Measurements from ENCODE around the gene TRIM31. TPM values are rescaled to one million over a fixed set of nuclear protein-coding genes. Genes with fewer than 3 reads are reported as not detected.
A peak's percentile ranks its signal among the peaks of the same experiment; 100 is the strongest.

The TRIM31 gene
- total RNA-seq, 4 donors from 2014 or later, result not detected

DNA sequence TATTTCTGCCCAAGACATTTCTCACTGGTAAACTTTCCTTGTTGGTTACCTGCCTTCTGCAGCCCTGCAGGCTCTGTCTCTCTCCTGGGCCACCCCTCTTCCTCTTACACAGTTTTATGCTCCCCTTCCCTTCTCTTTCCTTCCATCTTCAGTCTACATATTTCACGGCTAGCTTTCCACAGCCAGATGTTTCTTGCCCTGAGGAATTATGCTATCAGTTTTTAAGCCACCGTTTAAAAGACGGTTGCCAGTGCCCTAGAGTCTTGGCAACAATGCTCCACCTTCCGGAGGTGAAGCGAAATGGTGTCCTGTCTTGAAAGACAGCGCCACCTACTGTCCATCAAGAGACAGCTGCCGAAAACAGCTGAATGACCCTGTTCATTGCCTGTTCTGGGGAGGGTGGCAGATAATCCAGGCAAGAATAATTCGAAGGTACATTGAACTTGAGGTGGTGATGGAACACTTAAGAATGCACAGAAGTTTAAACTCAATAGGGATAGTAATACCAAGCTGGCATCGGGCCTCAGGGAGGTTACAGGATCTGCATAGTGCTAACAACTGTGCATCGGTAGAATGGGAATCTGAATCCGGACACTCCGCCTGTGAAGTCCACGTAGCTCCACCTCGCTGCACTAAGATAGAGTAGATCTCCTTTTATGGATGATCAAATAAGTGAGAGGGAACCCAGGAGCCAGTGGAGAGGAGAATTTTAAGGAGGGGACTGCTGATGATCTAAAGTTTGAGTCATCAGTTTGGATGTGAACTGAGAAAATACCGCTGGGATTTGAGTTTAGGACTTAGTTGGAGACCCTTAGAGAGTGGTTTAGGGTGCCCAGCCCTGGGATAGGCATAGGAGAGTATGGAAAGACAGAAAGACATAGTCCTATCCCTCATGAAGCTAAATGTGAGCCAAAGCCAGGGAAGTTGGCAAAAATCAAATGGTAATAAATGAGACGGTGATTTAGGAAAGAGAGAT lies 18.3 kb upstream of the TRIM31 start:
- Histone ChIP-seq H3K27ac (no peak overlapping the region), H3K27me3 (peaks cover 0 to 91% of the 10 kb centered on the region in 2 donors), H3K36me3 (no peaks in the 10 kb centered on the region), H3K9me3 (no peaks in the 10 kb centered on the region), H3K4me1 (peaks cover 0 to 20% (median 4%) of the 10 kb centered on the region in 4 donors), H3K4me3 (no peak overlapping the region)
- WGBS, 2 donors, result 30 to 34% methylated on average over 16 of the region's 16 CpGs
- DNase-seq (ENCODE audit: low spot score in 2 of 2), result peak in 1 of 2 donors; percentile 61
- TF ChIP-seq CTCF (IDR thresholded peaks at IDR 0.05) (peak; percentile 89 to 97 (median 91)), EP300 (IDR thresholded peaks at IDR 0.05) (peak in 1 of 2 donors; percentile 15), POLR2A (IDR thresholded peaks at IDR 0.05) (no peak)

DNA sequence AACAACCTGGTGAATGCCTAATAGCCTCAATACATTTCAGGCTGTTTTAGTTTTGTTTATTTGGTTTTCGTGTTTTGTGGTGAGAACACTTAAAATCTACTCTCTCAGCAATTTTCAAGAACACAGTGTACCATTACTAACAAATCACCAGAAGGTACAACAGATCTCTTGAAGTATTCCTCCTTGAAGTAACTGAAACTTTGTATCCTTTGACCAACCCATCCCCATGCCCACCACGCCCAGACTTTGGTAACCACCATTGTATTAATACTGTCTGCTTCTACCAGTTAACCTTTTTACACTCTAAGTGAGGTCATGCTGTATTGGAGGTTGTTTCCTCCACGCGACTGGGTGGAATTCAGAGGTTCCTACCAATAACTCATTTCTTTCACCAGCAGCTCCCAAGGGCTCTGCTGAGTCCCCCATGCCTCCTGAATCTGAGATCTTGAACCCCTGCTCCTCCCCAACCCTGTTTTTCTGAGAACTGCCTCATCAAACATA lies 17.3 kb upstream of the TRIM31 start:
- no peak for DNase-seq (ENCODE audit: low spot score in 2 of 2)
- TF ChIP-seq POLR2A (IDR thresholded peaks at IDR 0.05) (no peak), CTCF (IDR thresholded peaks at IDR 0.05) (no peak), EP300 (IDR thresholded peaks at IDR 0.05) (no peak)
- Histone ChIP-seq H3K4me3 (no peak overlapping the region), H3K27me3 (peaks cover 0 to 93% of the 10 kb centered on the region in 2 donors), H3K27ac (no peak overlapping the region), H3K36me3 (no peaks in the 10 kb centered on the region), H3K4me1 (peaks cover 0 to 20% (median 4%) of the 10 kb centered on the region in 4 donors), H3K9me3 (no peaks in the 10 kb centered on the region)
- 62 to 65% methylated on average over 4 of the region's 4 CpGs for WGBS, 2 donors

DNA sequence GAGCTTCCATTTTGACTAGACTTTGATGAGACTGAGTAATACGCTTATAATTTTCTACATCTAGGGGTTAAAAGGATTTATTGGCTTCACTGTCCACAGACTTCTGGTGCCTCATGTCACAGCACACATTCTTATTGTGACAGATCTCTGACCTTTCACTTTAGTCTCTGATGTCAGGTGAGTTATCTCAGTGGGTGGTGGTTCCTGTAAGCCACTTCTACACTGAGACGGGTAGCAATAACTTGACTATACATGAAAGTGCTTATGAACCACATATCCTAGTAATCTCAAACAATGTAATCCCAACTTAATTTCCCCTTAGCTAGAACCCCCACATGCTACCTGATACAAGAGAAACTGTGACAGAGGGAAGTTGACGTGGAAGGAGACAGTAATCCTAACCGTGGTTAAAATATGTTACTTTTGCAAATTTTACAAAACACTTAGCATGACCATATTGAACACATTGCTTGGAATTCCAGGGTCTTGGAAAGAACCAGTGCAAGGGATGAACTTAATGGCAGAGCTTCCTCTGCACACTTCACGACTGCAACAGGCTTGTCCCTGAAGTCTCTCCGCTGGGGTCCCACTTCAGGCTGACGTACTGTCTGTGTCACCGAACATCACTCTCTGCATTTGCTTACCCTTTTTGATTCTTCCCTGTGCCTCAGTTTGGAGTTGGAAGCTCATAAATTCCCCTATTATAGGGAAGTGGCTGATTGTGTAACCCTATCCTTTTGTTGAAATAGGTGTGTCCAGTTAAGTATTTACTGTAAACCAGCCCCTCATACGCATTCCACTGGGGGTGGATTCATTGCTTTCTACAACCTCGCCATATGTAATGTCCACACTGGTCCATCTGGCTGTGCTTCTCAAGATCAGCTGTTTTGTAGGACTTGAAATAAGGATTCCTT lies 16.6 kb upstream of the TRIM31 start:
- no peaks in the 10 kb centered on the region for H3K36me3 ChIP-seq
- H3K4me3 ChIP-seq, result no peak overlapping the region
- H3K4me1 ChIP-seq, result peaks cover 0 to 20% (median 4%) of the 10 kb centered on the region in 4 donors
- TF ChIP-seq CTCF (IDR thresholded peaks at IDR 0.05) (no peak), POLR2A (IDR thresholded peaks at IDR 0.05) (no peak), EP300 (IDR thresholded peaks at IDR 0.05) (no peak)
- H3K27me3 ChIP-seq, result peaks cover 0 to 87% of the 10 kb centered on the region in 2 donors
- H3K9me3 ChIP-seq, result no peaks in the 10 kb centered on the region
- H3K27ac ChIP-seq, result no peak overlapping the region
- WGBS, 2 donors, result 68 to 74% methylated on average over 10 of the region's 10 CpGs
- DNase-seq (ENCODE audit: low spot score in 2 of 2), result no peak

DNA sequence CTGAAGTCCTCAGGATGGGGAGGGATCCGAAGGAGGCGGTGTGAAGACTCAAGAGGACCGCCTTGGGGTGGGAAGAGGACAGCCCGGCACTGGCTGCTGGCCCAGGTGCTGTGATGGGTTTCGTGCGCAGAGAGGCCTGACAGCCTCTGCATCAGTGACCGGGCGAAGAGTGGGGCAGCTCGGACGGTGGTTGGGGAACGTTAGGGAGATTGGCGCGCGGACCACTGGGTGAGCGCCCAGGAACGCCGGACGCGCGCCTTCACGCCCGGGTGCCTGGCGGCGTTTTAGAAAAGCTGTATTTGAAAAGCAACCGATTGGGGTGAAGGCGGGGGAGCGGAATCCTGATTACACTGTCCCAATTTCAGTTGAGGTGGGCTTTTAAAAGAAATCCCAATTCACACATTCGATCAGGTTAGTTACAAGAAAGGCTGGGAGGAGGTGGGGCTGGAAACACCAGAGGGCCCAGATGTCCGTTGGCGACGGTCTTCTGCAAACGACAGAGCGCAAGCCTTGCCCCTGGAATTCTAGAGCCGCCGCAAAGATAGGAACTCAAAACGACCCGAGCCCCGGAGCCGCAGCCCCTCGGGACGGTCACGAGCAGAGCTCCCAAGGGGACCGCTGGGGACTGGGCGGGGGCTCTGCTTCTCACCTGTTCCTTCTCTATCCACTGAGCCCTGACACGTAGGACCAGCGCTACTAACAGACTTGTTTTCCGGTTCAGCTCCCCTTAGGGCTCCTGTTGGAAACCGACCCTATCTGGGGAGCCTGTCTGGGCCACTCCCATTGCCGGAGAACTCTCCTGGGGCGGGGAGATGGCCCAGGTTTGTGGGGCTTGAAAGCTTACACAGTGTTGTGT lies 14.6 kb upstream of the TRIM31 start:
- H3K27ac ChIP-seq, result no peak overlapping the region
- no peak overlapping the region for H3K4me3 ChIP-seq
- WGBS, 2 donors, result 10 to 13% methylated on average over 49 to 50 of the region's 50 CpGs
- H3K27me3 ChIP-seq, result peaks cover 0 to 83% of the 10 kb centered on the region in 2 donors
- H3K4me1 ChIP-seq, result peaks cover 0 to 20% (median 4%) of the 10 kb centered on the region in 4 donors
- no peaks in the 10 kb centered on the region for H3K9me3 ChIP-seq
- TF ChIP-seq EP300 (IDR thresholded peaks at IDR 0.05) (no peak), CTCF (IDR thresholded peaks at IDR 0.05) (no peak), POLR2A (IDR thresholded peaks at IDR 0.05) (no peak)
- H3K36me3 ChIP-seq, result no peaks in the 10 kb centered on the region
- no peak for DNase-seq (ENCODE audit: low spot score in 2 of 2)

All from tibial nerve (tissue), 4 donors.